ENCODE results near the gene AOX1. TPM values are rescaled to one million over a fixed set of nuclear protein-coding genes. Genes with fewer than 3 reads are reported as not detected.

AOX1 gene
- total and polyA plus RNA-seq, 2 of the 8 experiments (the other 6 are each of a cell fraction or from before 2014, with no cell fraction given) = 5.6 to 8.3 TPM

DNA sequence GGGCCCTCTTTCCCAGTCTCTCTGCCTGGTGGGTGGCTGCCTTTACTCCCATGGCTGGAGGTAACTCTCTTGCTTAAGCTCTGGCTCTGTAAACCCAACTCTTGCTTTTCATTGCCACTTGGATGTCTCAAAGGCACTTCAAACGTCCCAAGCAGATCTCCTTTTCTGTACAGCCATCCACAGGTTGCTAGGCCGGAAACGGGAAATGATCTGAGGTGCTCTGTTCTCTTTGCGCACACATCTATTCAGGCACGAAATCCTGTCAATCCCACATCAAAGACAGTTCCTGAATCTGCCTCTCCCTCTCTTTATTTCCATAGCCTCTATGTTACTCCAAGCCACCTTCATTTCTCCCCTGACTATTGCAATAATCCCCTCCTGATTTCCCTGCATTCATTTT is 87.4 kb downstream of the AOX1 start (continued):
- TF ChIP-seq, protein P1, sequence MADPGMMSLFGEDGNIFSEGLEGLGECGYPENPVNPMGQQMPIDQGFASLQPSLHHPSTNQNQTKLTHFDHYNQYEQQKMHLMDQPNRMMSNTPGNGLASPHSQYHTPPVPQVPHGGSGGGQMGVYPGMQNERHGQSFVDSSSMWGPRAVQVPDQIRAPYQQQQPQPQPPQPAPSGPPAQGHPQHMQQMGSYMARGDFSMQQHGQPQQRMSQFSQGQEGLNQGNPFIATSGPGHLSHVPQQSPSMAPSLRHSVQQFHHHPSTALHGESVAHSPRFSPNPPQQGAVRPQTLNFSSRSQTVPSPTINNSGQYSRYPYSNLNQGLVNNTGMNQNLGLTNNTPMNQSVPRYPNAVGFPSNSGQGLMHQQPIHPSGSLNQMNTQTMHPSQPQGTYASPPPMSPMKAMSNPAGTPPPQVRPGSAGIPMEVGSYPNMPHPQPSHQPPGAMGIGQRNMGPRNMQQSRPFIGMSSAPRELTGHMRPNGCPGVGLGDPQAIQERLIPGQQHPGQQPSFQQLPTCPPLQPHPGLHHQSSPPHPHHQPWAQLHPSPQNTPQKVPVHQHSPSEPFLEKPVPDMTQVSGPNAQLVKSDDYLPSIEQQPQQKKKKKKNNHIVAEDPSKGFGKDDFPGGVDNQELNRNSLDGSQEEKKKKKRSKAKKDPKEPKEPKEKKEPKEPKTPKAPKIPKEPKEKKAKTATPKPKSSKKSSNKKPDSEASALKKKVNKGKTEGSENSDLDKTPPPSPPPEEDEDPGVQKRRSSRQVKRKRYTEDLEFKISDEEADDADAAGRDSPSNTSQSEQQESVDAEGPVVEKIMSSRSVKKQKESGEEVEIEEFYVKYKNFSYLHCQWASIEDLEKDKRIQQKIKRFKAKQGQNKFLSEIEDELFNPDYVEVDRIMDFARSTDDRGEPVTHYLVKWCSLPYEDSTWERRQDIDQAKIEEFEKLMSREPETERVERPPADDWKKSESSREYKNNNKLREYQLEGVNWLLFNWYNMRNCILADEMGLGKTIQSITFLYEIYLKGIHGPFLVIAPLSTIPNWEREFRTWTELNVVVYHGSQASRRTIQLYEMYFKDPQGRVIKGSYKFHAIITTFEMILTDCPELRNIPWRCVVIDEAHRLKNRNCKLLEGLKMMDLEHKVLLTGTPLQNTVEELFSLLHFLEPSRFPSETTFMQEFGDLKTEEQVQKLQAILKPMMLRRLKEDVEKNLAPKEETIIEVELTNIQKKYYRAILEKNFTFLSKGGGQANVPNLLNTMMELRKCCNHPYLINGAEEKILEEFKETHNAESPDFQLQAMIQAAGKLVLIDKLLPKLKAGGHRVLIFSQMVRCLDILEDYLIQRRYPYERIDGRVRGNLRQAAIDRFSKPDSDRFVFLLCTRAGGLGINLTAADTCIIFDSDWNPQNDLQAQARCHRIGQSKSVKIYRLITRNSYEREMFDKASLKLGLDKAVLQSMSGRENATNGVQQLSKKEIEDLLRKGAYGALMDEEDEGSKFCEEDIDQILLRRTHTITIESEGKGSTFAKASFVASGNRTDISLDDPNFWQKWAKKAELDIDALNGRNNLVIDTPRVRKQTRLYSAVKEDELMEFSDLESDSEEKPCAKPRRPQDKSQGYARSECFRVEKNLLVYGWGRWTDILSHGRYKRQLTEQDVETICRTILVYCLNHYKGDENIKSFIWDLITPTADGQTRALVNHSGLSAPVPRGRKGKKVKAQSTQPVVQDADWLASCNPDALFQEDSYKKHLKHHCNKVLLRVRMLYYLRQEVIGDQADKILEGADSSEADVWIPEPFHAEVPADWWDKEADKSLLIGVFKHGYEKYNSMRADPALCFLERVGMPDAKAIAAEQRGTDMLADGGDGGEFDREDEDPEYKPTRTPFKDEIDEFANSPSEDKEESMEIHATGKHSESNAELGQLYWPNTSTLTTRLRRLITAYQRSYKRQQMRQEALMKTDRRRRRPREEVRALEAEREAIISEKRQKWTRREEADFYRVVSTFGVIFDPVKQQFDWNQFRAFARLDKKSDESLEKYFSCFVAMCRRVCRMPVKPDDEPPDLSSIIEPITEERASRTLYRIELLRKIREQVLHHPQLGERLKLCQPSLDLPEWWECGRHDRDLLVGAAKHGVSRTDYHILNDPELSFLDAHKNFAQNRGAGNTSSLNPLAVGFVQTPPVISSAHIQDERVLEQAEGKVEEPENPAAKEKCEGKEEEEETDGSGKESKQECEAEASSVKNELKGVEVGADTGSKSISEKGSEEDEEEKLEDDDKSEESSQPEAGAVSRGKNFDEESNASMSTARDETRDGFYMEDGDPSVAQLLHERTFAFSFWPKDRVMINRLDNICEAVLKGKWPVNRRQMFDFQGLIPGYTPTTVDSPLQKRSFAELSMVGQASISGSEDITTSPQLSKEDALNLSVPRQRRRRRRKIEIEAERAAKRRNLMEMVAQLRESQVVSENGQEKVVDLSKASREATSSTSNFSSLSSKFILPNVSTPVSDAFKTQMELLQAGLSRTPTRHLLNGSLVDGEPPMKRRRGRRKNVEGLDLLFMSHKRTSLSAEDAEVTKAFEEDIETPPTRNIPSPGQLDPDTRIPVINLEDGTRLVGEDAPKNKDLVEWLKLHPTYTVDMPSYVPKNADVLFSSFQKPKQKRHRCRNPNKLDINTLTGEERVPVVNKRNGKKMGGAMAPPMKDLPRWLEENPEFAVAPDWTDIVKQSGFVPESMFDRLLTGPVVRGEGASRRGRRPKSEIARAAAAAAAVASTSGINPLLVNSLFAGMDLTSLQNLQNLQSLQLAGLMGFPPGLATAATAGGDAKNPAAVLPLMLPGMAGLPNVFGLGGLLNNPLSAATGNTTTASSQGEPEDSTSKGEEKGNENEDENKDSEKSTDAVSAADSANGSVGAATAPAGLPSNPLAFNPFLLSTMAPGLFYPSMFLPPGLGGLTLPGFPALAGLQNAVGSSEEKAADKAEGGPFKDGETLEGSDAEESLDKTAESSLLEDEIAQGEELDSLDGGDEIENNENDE (IDR thresholded peaks at IDR 0.05; ENCODE audit: insufficient replicate concordance, low read length) = no peak
- TF ChIP-seq POLR2A (IDR thresholded peaks at IDR 0.05; ENCODE audit: control extremely low read depth in 1 of 2, low read depth in 2 of 2, low read length in 2 of 2) = no peak
